WTC11 (cell line): ENCODE data around the gene SLC39A13. TPM values are rescaled to one million over a fixed set of nuclear protein-coding genes. Genes with fewer than 3 reads are reported as not detected.

Experiments
- ATAC-seq: fragments of 200-7000 bp; cut with Tn5 transposase; 2 replicates; pipeline ENCODE4 v1.10.0; 2021; ENCODE audit warnings: mild to moderate bottlenecking, moderate library complexity
- CTCF ChIA-PET: fragments of 300-600 bp; sonication (Branson Sonifier 250); formaldehyde crosslinking; loops from one replicate; lab custom pipeline; 2021; ENCODE audit warnings: antibody characterized with exemption; lab: Charles Lee
- POLR2A ChIA-PET: fragments of 350-600 bp; sonication (Branson Sonifier 250); formaldehyde crosslinking; loops from one replicate; lab custom pipeline; 2021; ENCODE audit warnings: antibody characterized with exemption; lab: Charles Lee
- DNase-seq: peaks from one replicate; pipeline ENCODE4 v3.0.0; 2021; ENCODE audit warnings: low spot score
- H3K27ac Mint-ChIP-seq: 2 replicates; pipeline ENCODE4 v1.8.0; 2021; ENCODE audit warnings: mixed read lengths
- H3K27me3 Mint-ChIP-seq: 2 replicates; pipeline ENCODE4 v1.8.0; 2021; ENCODE audit warnings: low read depth, mild to moderate bottlenecking, moderate library complexity, mixed read lengths
- H3K36me3 Mint-ChIP-seq: 2 replicates; pipeline ENCODE4 v1.8.0; 2021; ENCODE audit warnings: mixed read lengths
- H3K4me1 Mint-ChIP-seq: 2 replicates; pipeline ENCODE4 v1.8.0; 2022; ENCODE audit warnings: mixed read lengths
- H3K4me3 Mint-ChIP-seq: 2 replicates; pipeline ENCODE4 v1.8.0; 2021; ENCODE audit warnings: mild to moderate bottlenecking, moderate library complexity, mixed read lengths
- H3K9me3 Mint-ChIP-seq: 2 replicates; pipeline ENCODE4 v1.8.0; 2021; ENCODE audit warnings: mixed read lengths
- ATF6 ChIP-seq: sonication (generic); formaldehyde crosslinking; IDR thresholded peaks from 2 replicates; pipeline ENCODE4 v1.8.1; 2023; ENCODE audit warnings: mild to moderate bottlenecking, missing genetic modification reagents
- E2F5 ChIP-seq: sonication (generic); formaldehyde crosslinking; IDR thresholded peaks from 2 replicates; pipeline ENCODE4 v1.8.1; 2022; ENCODE audit warnings: mild to moderate bottlenecking, moderate library complexity, missing genetic modification reagents
- EMX1 ChIP-seq: fragments of 250-450 bp; sonication (Bioruptor Pico); IDR thresholded peaks from 2 replicates; pipeline ENCODE4 v1.8.0; 2021; ENCODE audit warnings: mild to moderate bottlenecking
- FOXK1 ChIP-seq: sonication (generic); formaldehyde crosslinking; IDR thresholded peaks from 2 replicates; pipeline ENCODE4 v1.8.0; 2022; ENCODE audit warnings: mild to moderate bottlenecking, moderate library complexity, missing genetic modification reagents
- HMGXB4 ChIP-seq: sonication (generic); formaldehyde crosslinking; IDR thresholded peaks from 2 replicates; pipeline ENCODE4 v1.8.1; 2023; ENCODE audit warnings: mild to moderate bottlenecking, moderate library complexity, missing genetic modification reagents
- IRF2 ChIP-seq: sonication (generic); formaldehyde crosslinking; IDR thresholded peaks from 2 replicates; pipeline ENCODE4 v1.8.0; 2022; ENCODE audit warnings: low read depth, missing genetic modification reagents, borderline replicate concordance
- JAZF1 ChIP-seq: fragments of 250-450 bp; sonication (Bioruptor Pico); IDR thresholded peaks from 2 replicates; pipeline ENCODE4 v1.9.0; 2021; ENCODE audit warnings: moderate library complexity, mild to moderate bottlenecking, inconsistent platforms
- NR1H2 ChIP-seq: sonication (generic); formaldehyde crosslinking; IDR thresholded peaks from 2 replicates; pipeline ENCODE4 v1.9.0; 2021; ENCODE audit warnings: mild to moderate bottlenecking, moderate library complexity, missing genetic modification reagents
- PREB ChIP-seq: sonication (generic); formaldehyde crosslinking; IDR thresholded peaks from 2 replicates; pipeline ENCODE4 v1.8.1; 2022; ENCODE audit warnings: mild to moderate bottlenecking, missing genetic modification reagents, moderate library complexity, borderline replicate concordance
- RELA ChIP-seq: sonication (generic); formaldehyde crosslinking; IDR thresholded peaks from 2 replicates; pipeline ENCODE4 v1.8.1; 2022; ENCODE audit warnings: missing genetic modification reagents, mild to moderate bottlenecking, borderline replicate concordance
- STAT6 ChIP-seq: sonication (generic); formaldehyde crosslinking; conservative IDR thresholded peaks from 2 replicates; pipeline ENCODE4 v1.8.1; 2023; ENCODE audit warnings: mild to moderate bottlenecking, low read depth, missing genetic modification reagents, moderate library complexity
- TEAD4 ChIP-seq: sonication (generic); formaldehyde crosslinking; IDR thresholded peaks from 2 replicates; pipeline ENCODE4 v1.8.0; 2022; ENCODE audit warnings: mild to moderate bottlenecking, missing genetic modification reagents
- ZNF232 ChIP-seq: sonication (generic); formaldehyde crosslinking; IDR thresholded peaks from 2 replicates; pipeline ENCODE4 v1.8.0; 2022; ENCODE audit warnings: mild to moderate bottlenecking, missing genetic modification reagents
- ZNF396 ChIP-seq: fragments of 250-450 bp; sonication (Bioruptor Pico); IDR thresholded peaks from 2 replicates; pipeline ENCODE4 v1.8.0; 2021; ENCODE audit warnings: mild to moderate bottlenecking, moderate library complexity, borderline replicate concordance
- total RNA-seq: library from RNA; stranded (reverse); gene quantifications from 3 replicates; pipeline ENCODE4 v1.2.3, GENCODE V29; 2021
- TF ChIP-seq, protein P1 (sequence below): fragments of 250-450 bp; sonication (Bioruptor Pico); IDR thresholded peaks from 2 replicates; pipeline ENCODE4 v1.9.0; 2021; ENCODE audit warnings: mild to moderate bottlenecking
- TF ChIP-seq, protein P2 (sequence below): sonication (generic); formaldehyde crosslinking; IDR thresholded peaks from 2 replicates; pipeline ENCODE4 v1.8.1; 2023; ENCODE audit warnings: mild to moderate bottlenecking, missing genetic modification reagents, moderate library complexity

Gene SLC39A13
- total RNA-seq, 1 experiment from 2014 or later = 38.2 TPM

DNA sequence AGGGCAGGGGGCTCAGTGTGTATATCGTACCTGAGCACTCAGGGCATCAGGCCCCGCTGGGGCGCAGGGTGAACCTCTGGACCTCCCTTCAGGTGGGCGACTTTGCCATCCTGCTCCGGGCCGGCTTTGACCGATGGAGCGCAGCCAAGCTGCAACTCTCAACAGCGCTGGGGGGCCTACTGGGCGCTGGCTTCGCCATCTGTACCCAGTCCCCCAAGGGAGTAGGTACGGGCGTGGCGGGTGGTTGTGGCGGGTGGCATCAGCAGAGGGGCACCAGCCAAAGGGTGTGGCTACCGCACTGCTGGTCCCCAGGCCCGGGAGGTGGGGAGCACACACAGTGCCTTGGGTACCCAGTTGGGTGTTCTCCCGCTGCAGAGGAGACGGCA, 6.3 kb downstream of the SLC39A13 start (continued):
- TF ChIP-seq E2F5 (CRISPR knock-in tag) (no peak), HMGXB4 (no peak), NR1H2 (CRISPR knock-in tag) (no peak), ATF6 (no peak)
- TF ChIP-seq, protein P1, sequence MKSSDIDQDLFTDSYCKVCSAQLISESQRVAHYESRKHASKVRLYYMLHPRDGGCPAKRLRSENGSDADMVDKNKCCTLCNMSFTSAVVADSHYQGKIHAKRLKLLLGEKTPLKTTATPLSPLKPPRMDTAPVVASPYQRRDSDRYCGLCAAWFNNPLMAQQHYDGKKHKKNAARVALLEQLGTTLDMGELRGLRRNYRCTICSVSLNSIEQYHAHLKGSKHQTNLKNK (CRISPR knock-in tag) = no peak
- TF ChIP-seq, protein P2, sequence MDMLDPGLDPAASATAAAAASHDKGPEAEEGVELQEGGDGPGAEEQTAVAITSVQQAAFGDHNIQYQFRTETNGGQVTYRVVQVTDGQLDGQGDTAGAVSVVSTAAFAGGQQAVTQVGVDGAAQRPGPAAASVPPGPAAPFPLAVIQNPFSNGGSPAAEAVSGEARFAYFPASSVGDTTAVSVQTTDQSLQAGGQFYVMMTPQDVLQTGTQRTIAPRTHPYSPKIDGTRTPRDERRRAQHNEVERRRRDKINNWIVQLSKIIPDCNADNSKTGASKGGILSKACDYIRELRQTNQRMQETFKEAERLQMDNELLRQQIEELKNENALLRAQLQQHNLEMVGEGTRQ = no peak

GRCh38 chr11:47415091-47415854, 6.9 kb downstream of the SLC39A13 start:
- H3K36me3 Mint-ChIP-seq = peaks cover 31% of the 10 kb centered on the region
- no peak overlapping the region; the same call in 1 of the 2 replicates for H3K27ac Mint-ChIP-seq
- H3K4me1 Mint-ChIP-seq = no peaks in the 10 kb centered on the region
- no peaks in the 10 kb centered on the region for H3K27me3 Mint-ChIP-seq
- DNase-seq (no peak), ATAC-seq (peak; percentile 2; the same call in 1 of the 2 replicates)
- H3K4me3 Mint-ChIP-seq = no peak overlapping the region
- TF ChIP-seq ZNF396 (CRISPR knock-in tag) (no peak), PREB (no peak)
- POLR2A ChIA-PET = no interaction called here
- CTCF ChIA-PET = interaction anchor here (0.9 to 1.3 kb wide), 4 partner anchors 8 to 41 kb away, joined by 4 to 6 read pairs (median 4); no protein-coding TSS in a partner anchor
- H3K9me3 Mint-ChIP-seq = no peaks in the 10 kb centered on the region

DNA sequence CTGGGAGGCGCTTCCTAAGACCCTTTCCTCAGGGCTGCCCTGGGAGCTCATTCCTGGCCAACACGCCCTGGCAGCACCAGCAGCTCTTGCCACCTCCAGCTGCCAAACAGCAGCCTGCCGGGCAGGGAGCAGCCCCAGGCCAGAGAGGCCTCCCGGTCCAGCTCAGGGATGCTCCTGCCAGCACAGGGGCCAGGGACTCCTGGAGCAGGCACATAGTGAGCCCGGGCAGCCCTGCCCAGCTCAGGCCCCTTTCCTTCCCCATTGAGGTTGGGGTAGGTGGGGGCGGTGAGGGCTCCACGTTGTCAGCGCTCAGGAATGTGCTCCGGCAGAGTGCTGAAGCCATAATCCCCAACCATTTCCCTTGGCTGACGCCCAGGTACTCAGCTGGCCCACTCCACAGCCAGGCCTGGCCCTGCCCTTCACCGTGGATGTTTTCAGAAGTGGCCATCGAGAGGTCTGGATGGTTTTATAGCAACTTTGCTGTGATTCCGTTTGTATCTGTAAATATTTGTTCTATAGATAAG, 7.6 kb downstream of the SLC39A13 start:
- DNase-seq (no peak), ATAC-seq (peak; percentile 26)
- Mint-ChIP-seq H3K27me3 (no peaks in the 10 kb centered on the region), H3K4me3 (no peak overlapping the region), H3K4me1 (no peaks in the 10 kb centered on the region), H3K27ac (no peak overlapping the region), H3K36me3 (peaks cover 38% of the 10 kb centered on the region), H3K9me3 (no peaks in the 10 kb centered on the region)
- CTCF ChIA-PET = interaction anchor here (0.9 to 1.3 kb wide), 4 partner anchors 9 to 42 kb away, joined by 4 to 6 read pairs (median 4); no protein-coding TSS in a partner anchor
- no peak for TF ChIP-seq IRF2 (CRISPR knock-in tag)
- no peak for TF ChIP-seq TEAD4 (CRISPR knock-in tag)
- TF ChIP-seq FOXK1 (CRISPR knock-in tag) = no peak
- no peak for TF ChIP-seq EMX1 (CRISPR knock-in tag)
- TF ChIP-seq JAZF1 (CRISPR knock-in tag) = no peak
- TF ChIP-seq ATF6 = no peak
- no peak for TF ChIP-seq ZNF232
- TF ChIP-seq STAT6 (CRISPR knock-in tag) = no peak
- TF ChIP-seq RELA = no peak
- POLR2A ChIA-PET = interaction anchor here (0.5 to 1.5 kb wide), 2 partner anchors 37 to 288 kb away, joined by 3 read pairs; no protein-coding TSS in a partner anchor
